Neutrophil (primary cell): ENCODE data around the gene RYR2.
"Not testable (repeated sequence)": the region's sequence is repeated elsewhere in the genome, so short reads cannot be mapped to it uniquely, and the experiment has no call there.

Experiments
- H3K27ac ChIP-seq: fragments of 200-600 bp; sonication (generic); 2 replicates; pipeline ENCODE4 v1.5.1; 2016; ENCODE audit warnings: mild to moderate bottlenecking, moderate library complexity
- H3K27me3 ChIP-seq: fragments of 200-600 bp; sonication (generic); 2 replicates; pipeline ENCODE4 v1.6.0; 2016; ENCODE audit warnings: mild to moderate bottlenecking
- H3K36me3 ChIP-seq: fragments of 200-600 bp; sonication (generic); 2 replicates; pipeline ENCODE4 v1.5.1; 2017
- H3K4me1 ChIP-seq, 2 experiments: fragments of 200-600 bp in 1 of 2; sonication (generic) in 1 of 2; 1 replicate in 1 of 2; 2 replicates in 1 of 2; pipeline versions ENCODE4 v1.5.1 to v1.6.1; 2013 to 2016; ENCODE audit warnings: low read depth in 1 of 2, low read length in 1 of 2, mild to moderate bottlenecking in 1 of 2, moderate library complexity in 1 of 2; ENCODE audit not compliant: control insufficient read depth in 1 of 2, insufficient read depth in 1 of 2
- H3K4me3 ChIP-seq, 2 experiments: fragments of 200-600 bp in 1 of 2; sonication (generic) in 1 of 2; 1 replicate in 1 of 2; 2 replicates in 1 of 2; pipeline ENCODE4 v1.5.1; 2013 to 2016; ENCODE audit warnings: low read depth in 1 of 2, low read length in 1 of 2, mild to moderate bottlenecking in 1 of 2, moderate library complexity in 1 of 2
- H3K9me3 ChIP-seq: fragments of 200-600 bp; sonication (generic); 2 replicates; pipeline ENCODE4 v1.5.1; 2016
- CTCF ChIP-seq: fragments of 200-600 bp; sonication (generic); IDR thresholded peaks from 2 replicates; pipeline ENCODE4 v1.5.1; 2016; ENCODE audit warnings: antibody characterized with exemption

Gene RYR2

GRCh38 chr1:237140986-237141385 is 99.0 kb downstream of the RYR2 start:
- no peaks in the 10 kb centered on the region for H3K9me3 ChIP-seq
- no peaks in the 10 kb centered on the region for H3K4me1 ChIP-seq
- no peak overlapping the region for H3K4me3 ChIP-seq
- TF ChIP-seq CTCF = no peak
- no peaks in the 10 kb centered on the region for H3K27me3 ChIP-seq
- H3K36me3 ChIP-seq = no peaks in the 10 kb centered on the region
- no peak overlapping the region for H3K27ac ChIP-seq

GRCh38 chr1:237141502-237141901 is 99.5 kb downstream of the RYR2 start:
- no peak overlapping the region for H3K4me3 ChIP-seq
- H3K27ac ChIP-seq = no peak overlapping the region
- H3K9me3 ChIP-seq = no peaks in the 10 kb centered on the region
- no peaks in the 10 kb centered on the region for H3K4me1 ChIP-seq
- H3K27me3 ChIP-seq = peaks cover 4% of the 10 kb centered on the region
- H3K36me3 ChIP-seq = no peaks in the 10 kb centered on the region
- no peak for TF ChIP-seq CTCF

GRCh38 chr1:237145379-237146135 is 103.6 kb downstream of the RYR2 start:
- H3K4me1 ChIP-seq = no peaks in the 10 kb centered on the region
- no peak for TF ChIP-seq CTCF

GRCh38 chr1:237146241-237146640 is 104.3 kb downstream of the RYR2 start:
- peaks cover 4% of the 10 kb centered on the region for H3K27me3 ChIP-seq
- no peak for TF ChIP-seq CTCF
- no peak overlapping the region for H3K4me3 ChIP-seq
- H3K27ac ChIP-seq = no peak overlapping the region
- no peaks in the 10 kb centered on the region for H3K4me1 ChIP-seq
- H3K9me3 ChIP-seq = no peaks in the 10 kb centered on the region
- H3K36me3 ChIP-seq = no peaks in the 10 kb centered on the region

More at GRCh38 chr1:237145379-237146135, 103.6 kb downstream of the RYR2 start:
- no peaks in the 10 kb centered on the region for H3K36me3 ChIP-seq
- no peaks in the 10 kb centered on the region for H3K9me3 ChIP-seq
- H3K4me3 ChIP-seq = no peak overlapping the region
- no peak overlapping the region for H3K27ac ChIP-seq
- H3K27me3 ChIP-seq = peaks cover 4% of the 10 kb centered on the region

GRCh38 chr1:237149857-237150256 is 107.9 kb downstream of the RYR2 start:
- no peak overlapping the region for H3K27ac ChIP-seq
- peaks cover 4% of the 10 kb centered on the region for H3K27me3 ChIP-seq
- H3K4me3 ChIP-seq = no peak overlapping the region
- H3K4me1 ChIP-seq = no peaks in the 10 kb centered on the region
- no peaks in the 10 kb centered on the region for H3K36me3 ChIP-seq
- no peaks in the 10 kb centered on the region for H3K9me3 ChIP-seq
- no peak for TF ChIP-seq CTCF

GRCh38 chr1:237151979-237152378 is 110.0 kb downstream of the RYR2 start:
- H3K4me3 ChIP-seq, H3K27me3 ChIP-seq, H3K9me3 ChIP-seq, H3K36me3 ChIP-seq, H3K27ac ChIP-seq, H3K4me1 ChIP-seq: not testable (repeated sequence)
